Measurements from ENCODE around the gene DDI2.

Gene DDI2

DNA sequence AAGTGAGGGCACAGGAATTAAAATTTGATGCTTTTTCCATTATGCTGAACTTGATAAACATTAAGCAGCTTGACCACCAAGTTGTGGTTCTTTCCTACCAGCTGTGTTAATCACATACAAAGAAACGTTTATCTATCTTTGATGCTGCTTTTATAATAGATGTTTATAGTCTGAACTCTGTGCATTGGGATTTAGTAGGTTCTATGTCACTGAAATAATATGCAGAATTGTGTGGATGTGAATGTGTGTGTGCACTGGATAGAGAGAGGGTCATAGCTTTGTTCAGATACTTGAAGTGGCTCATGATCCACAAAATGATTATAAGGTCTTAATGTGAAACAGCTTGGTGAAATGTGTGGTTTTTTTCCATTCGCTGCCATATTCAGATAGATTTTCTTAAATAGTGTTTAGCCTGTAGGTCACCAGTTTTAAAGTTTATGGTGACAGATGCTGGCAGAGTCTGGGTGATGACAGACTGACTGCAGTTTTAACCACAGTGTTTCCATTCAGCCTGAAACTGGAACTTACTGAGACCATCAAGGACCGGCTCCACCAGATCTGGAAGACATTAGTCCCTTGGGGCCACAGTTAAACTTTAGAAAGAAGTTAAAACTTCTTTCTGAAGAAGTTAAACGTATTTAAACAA lies 10.2 kb downstream of the DDI2 start (continued):
- TF ChIP-seq ZNF133 (tag by site-specific recombination; IDR thresholded peaks at IDR 0.05) (no peak), ZSCAN16 (tag by site-specific recombination; IDR thresholded peaks at IDR 0.05) (no peak), FEZF1 (tag by site-specific recombination; IDR thresholded peaks at IDR 0.05) (peak; percentile 87), HOXD13 (CRISPR knock-in tag; IDR thresholded peaks at IDR 0.05; ENCODE audit: borderline replicate concordance) (no peak), ZNF596 (tag by site-specific recombination; IDR thresholded peaks at IDR 0.05) (no peak), ZBTB7A (tag by site-specific recombination; IDR thresholded peaks at IDR 0.05; ENCODE audit: low read depth) (no peak), ZNF416 (tag by site-specific recombination; IDR thresholded peaks at IDR 0.05) (no peak), ZNF544 (tag by site-specific recombination; IDR thresholded peaks at IDR 0.05) (no peak), ZNF561 (tag by site-specific recombination; IDR thresholded peaks at IDR 0.05; ENCODE audit: borderline replicate concordance) (peak; percentile 68; the same call in 1 of the 2 replicates), ZNF549 (tag by site-specific recombination; IDR thresholded peaks at IDR 0.05) (no peak), ZNF629 (tag by site-specific recombination; IDR thresholded peaks at IDR 0.05) (0 out of 2 replicates have a peak, but pooled peaks have one; percentile 13), ZNF37A (tag by site-specific recombination; IDR thresholded peaks at IDR 0.05) (no peak), ZNF16 (tag by site-specific recombination; IDR thresholded peaks at IDR 0.05; ENCODE audit: low read depth) (no peak), KLF9 (tag by site-specific recombination; IDR thresholded peaks at IDR 0.05; ENCODE audit: low read depth) (no peak), OSR2 (tag by site-specific recombination; IDR thresholded peaks at IDR 0.05) (peak; percentile 83), RBAK (tag by site-specific recombination; IDR thresholded peaks at IDR 0.05) (no peak), ZNF341 (tag by site-specific recombination; IDR thresholded peaks at IDR 0.05; ENCODE audit: low read depth) (no peak), MYNN (tag by site-specific recombination; IDR thresholded peaks at IDR 0.05; ENCODE audit: borderline replicate concordance) (no peak), ZNF426 (tag by site-specific recombination; IDR thresholded peaks at IDR 0.05) (no peak), ZNF184 (tag by site-specific recombination; IDR thresholded peaks at IDR 0.05) (no peak), ZFP37 (tag by site-specific recombination; IDR thresholded peaks at IDR 0.05) (no peak), ZNF610 (tag by site-specific recombination; IDR thresholded peaks at IDR 0.05; ENCODE audit: borderline replicate concordance) (no peak), ZNF174 (tag by site-specific recombination; IDR thresholded peaks at IDR 0.05) (no peak), ZNF518A (tag by site-specific recombination; conservative IDR thresholded peaks at IDR 0.05; ENCODE audit: low read depth) (no peak)
- TF ChIP-seq, protein P1, sequence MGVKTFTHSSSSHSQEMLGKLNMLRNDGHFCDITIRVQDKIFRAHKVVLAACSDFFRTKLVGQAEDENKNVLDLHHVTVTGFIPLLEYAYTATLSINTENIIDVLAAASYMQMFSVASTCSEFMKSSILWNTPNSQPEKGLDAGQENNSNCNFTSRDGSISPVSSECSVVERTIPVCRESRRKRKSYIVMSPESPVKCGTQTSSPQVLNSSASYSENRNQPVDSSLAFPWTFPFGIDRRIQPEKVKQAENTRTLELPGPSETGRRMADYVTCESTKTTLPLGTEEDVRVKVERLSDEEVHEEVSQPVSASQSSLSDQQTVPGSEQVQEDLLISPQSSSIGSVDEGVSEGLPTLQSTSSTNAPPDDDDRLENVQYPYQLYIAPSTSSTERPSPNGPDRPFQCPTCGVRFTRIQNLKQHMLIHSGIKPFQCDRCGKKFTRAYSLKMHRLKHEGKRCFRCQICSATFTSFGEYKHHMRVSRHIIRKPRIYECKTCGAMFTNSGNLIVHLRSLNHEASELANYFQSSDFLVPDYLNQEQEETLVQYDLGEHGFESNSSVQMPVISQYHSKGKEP (tag by site-specific recombination; IDR thresholded peaks at IDR 0.05): peak; percentile 69
- TF ChIP-seq, protein P2, sequence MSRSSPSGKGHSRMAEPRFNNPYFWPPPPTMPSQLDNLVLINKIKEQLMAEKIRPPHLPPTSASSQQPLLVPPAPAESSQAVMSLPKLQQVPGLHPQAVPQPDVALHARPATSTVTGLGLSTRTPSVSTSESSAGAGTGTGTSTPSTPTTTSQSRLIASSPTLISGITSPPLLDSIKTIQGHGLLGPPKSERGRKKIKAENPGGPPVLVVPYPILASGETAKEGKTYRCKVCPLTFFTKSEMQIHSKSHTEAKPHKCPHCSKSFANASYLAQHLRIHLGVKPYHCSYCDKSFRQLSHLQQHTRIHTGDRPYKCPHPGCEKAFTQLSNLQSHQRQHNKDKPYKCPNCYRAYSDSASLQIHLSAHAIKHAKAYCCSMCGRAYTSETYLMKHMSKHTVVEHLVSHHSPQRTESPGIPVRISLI (tag by site-specific recombination; IDR thresholded peaks at IDR 0.05): no peak
- TF ChIP-seq, protein P3, sequence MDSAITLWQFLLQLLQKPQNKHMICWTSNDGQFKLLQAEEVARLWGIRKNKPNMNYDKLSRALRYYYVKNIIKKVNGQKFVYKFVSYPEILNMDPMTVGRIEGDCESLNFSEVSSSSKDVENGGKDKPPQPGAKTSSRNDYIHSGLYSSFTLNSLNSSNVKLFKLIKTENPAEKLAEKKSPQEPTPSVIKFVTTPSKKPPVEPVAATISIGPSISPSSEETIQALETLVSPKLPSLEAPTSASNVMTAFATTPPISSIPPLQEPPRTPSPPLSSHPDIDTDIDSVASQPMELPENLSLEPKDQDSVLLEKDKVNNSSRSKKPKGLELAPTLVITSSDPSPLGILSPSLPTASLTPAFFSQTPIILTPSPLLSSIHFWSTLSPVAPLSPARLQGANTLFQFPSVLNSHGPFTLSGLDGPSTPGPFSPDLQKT (IDR thresholded peaks at IDR 0.05; ENCODE audit: borderline replicate concordance, low read depth, low read length): no peak
- TF ChIP-seq, protein P4, sequence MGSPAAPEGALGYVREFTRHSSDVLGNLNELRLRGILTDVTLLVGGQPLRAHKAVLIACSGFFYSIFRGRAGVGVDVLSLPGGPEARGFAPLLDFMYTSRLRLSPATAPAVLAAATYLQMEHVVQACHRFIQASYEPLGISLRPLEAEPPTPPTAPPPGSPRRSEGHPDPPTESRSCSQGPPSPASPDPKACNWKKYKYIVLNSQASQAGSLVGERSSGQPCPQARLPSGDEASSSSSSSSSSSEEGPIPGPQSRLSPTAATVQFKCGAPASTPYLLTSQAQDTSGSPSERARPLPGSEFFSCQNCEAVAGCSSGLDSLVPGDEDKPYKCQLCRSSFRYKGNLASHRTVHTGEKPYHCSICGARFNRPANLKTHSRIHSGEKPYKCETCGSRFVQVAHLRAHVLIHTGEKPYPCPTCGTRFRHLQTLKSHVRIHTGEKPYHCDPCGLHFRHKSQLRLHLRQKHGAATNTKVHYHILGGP (tag by site-specific recombination; IDR thresholded peaks at IDR 0.05): no peak
- TF ChIP-seq, protein P5, sequence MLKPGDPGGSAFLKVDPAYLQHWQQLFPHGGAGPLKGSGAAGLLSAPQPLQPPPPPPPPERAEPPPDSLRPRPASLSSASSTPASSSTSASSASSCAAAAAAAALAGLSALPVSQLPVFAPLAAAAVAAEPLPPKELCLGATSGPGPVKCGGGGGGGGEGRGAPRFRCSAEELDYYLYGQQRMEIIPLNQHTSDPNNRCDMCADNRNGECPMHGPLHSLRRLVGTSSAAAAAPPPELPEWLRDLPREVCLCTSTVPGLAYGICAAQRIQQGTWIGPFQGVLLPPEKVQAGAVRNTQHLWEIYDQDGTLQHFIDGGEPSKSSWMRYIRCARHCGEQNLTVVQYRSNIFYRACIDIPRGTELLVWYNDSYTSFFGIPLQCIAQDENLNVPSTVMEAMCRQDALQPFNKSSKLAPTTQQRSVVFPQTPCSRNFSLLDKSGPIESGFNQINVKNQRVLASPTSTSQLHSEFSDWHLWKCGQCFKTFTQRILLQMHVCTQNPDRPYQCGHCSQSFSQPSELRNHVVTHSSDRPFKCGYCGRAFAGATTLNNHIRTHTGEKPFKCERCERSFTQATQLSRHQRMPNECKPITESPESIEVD (tag by site-specific recombination; IDR thresholded peaks at IDR 0.05): peak; percentile 99
